ENCODE measurements around the gene TPBGL. TPM values are rescaled to one million over a fixed set of nuclear protein-coding genes. Genes with fewer than 3 reads are reported as not detected.

TPBGL gene
- total RNA-seq, 1 donor from 2014 or later: 7.0 TPM

DNA sequence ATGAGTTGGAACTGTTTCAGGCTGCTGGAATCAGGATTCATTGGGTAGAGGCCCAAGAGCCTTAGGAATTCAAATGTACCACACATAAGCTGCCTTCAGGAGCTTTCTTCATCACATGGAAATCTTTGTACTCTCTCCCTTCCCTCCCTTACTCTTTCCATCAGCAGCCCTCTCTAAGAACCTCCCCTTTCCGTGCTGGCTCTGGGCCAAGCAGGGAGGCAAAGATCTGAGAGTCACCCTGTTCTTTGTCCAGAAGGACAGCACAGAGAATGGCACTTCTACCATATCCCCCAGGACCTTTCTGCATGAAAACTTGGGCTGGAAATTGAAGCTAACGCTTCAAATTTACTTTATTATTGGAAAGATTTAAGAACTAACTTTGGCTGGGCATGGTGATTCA lies 20.7 kb upstream of the TPBGL start:
- TF ChIP-seq, protein P1, sequence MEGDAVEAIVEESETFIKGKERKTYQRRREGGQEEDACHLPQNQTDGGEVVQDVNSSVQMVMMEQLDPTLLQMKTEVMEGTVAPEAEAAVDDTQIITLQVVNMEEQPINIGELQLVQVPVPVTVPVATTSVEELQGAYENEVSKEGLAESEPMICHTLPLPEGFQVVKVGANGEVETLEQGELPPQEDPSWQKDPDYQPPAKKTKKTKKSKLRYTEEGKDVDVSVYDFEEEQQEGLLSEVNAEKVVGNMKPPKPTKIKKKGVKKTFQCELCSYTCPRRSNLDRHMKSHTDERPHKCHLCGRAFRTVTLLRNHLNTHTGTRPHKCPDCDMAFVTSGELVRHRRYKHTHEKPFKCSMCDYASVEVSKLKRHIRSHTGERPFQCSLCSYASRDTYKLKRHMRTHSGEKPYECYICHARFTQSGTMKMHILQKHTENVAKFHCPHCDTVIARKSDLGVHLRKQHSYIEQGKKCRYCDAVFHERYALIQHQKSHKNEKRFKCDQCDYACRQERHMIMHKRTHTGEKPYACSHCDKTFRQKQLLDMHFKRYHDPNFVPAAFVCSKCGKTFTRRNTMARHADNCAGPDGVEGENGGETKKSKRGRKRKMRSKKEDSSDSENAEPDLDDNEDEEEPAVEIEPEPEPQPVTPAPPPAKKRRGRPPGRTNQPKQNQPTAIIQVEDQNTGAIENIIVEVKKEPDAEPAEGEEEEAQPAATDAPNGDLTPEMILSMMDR (IDR thresholded peaks at IDR 0.05; ENCODE audit: unreplicated experiment): no peak
- no peaks in the 10 kb centered on the region for H3K4me1 Mint-ChIP-seq (ENCODE audit: unreplicated experiment)

DNA sequence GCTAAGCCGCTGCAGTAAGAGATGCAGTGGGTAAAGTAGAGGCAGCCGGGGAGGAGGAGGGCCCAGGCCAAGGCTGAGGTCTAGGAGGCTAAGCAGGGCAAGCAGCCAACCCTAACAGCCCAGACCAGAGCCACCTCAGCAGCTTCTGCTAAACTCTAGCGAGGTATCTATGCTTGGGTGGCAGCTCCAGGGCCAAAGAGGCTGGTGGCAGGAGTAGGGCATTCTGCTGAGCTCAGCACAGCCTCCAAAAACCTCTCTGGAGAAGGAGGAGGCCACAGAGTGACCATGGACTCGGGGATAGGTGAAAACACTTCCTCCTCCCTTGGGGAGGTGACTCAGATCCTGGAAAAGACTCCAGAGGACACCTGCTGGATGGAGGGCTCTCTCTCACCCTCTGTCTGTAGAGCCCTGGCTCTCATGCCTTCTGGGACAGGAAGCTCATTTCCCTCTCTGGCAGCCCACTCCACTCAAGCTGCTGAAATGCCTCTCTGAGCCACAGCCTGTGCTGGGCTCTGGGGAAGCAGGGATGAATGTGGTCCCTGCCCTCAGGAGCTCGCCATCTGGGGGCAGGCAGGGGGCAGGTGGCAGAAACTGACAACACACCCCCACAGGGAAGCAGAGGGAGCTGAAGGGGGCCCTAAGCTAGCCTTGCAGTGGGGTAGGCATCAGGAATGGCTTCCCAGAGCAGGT lies 16.5 kb upstream of the TPBGL start:
- Mint-ChIP-seq H3K4me1 (ENCODE audit: unreplicated experiment) (no peaks in the 10 kb centered on the region), H3K27me3 (ENCODE audit: unreplicated experiment) (peaks cover under 1% of the 10 kb centered on the region), H3K4me3 (ENCODE audit: unreplicated experiment) (no peak overlapping the region), H3K27ac (ENCODE audit: unreplicated experiment) (no peak overlapping the region), H3K9me3 (ENCODE audit: unreplicated experiment) (no peaks in the 10 kb centered on the region), H3K36me3 (ENCODE audit: low read depth, unreplicated experiment) (no peaks in the 10 kb centered on the region)
- no peak for DNase-seq (ENCODE audit: low spot score)
- TF ChIP-seq, protein P1 (IDR thresholded peaks at IDR 0.05; ENCODE audit: unreplicated experiment): no peak

More for the DNA sequence above, 20.7 kb upstream of the TPBGL start:
- H3K36me3 Mint-ChIP-seq (ENCODE audit: low read depth, unreplicated experiment): no peaks in the 10 kb centered on the region
- H3K9me3 Mint-ChIP-seq (ENCODE audit: unreplicated experiment): no peaks in the 10 kb centered on the region
- H3K4me3 Mint-ChIP-seq (ENCODE audit: unreplicated experiment): no peak overlapping the region
- no peak overlapping the region for H3K27ac Mint-ChIP-seq (ENCODE audit: unreplicated experiment)
- H3K27me3 Mint-ChIP-seq (ENCODE audit: unreplicated experiment): peaks cover 4% of the 10 kb centered on the region
- DNase-seq (ENCODE audit: low spot score): no peak

DNA sequence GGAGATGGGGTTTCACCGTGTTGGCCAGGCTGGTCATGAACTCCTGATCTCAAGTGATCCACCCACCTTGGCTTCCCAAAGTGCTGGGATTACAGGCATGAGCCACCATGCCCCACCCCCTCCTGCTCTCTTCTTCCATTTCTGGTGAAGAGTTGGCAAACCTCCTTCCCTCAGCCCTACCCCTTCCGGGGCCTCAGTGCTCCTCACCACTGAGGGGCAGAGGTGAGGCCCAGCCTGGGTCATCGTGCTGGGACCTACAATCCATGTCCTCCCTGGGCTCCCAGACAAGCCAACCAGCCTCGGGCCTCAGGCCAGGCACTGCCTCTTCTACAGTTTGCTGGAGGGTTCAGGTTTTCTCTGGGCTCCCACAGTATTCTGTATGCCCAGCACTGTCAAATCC lies 14.8 kb upstream of the TPBGL start:
- Mint-ChIP-seq H3K4me3 (ENCODE audit: unreplicated experiment) (no peak overlapping the region), H3K36me3 (ENCODE audit: low read depth, unreplicated experiment) (no peaks in the 10 kb centered on the region), H3K27me3 (ENCODE audit: unreplicated experiment) (no peaks in the 10 kb centered on the region)

DNA sequence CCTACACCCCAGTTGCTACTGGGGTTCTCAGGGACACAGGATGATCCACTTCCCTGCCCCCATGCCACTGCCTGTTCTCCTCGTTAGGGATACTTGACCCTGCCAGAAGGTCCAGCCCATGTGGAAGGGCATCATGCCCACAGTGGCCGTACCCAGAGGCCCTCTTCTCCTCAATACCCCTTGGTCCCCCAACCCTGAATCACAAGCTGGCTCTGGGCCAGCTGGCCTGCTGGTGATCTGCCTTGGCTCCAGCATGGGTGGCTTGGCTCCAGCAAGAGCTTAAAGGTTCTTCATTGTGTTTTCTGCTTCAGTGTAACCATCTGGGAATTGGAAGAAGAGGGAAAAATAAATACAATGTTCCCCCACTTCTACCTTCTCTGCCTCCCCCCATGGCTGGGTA lies 11.1 kb upstream of the TPBGL start:
- peaks cover 7% of the 10 kb centered on the region for H3K27me3 Mint-ChIP-seq (ENCODE audit: unreplicated experiment)
- TF ChIP-seq, protein P1 (IDR thresholded peaks at IDR 0.05; ENCODE audit: unreplicated experiment): no peak
- H3K4me3 Mint-ChIP-seq (ENCODE audit: unreplicated experiment): no peak overlapping the region
- peaks cover 5% of the 10 kb centered on the region for H3K4me1 Mint-ChIP-seq (ENCODE audit: unreplicated experiment)
- no peaks in the 10 kb centered on the region for H3K9me3 Mint-ChIP-seq (ENCODE audit: unreplicated experiment)
- H3K27ac Mint-ChIP-seq (ENCODE audit: unreplicated experiment): no peak overlapping the region
- DNase-seq (ENCODE audit: low spot score): no peak
- H3K36me3 Mint-ChIP-seq (ENCODE audit: low read depth, unreplicated experiment): no peaks in the 10 kb centered on the region

More for the DNA sequence above, 14.8 kb upstream of the TPBGL start:
- DNase-seq (ENCODE audit: low spot score): no peak
- TF ChIP-seq, protein P1 (IDR thresholded peaks at IDR 0.05; ENCODE audit: unreplicated experiment): no peak
- Mint-ChIP-seq H3K27ac (ENCODE audit: unreplicated experiment) (no peak overlapping the region), H3K4me1 (ENCODE audit: unreplicated experiment) (no peaks in the 10 kb centered on the region), H3K9me3 (ENCODE audit: unreplicated experiment) (no peaks in the 10 kb centered on the region)

DNA sequence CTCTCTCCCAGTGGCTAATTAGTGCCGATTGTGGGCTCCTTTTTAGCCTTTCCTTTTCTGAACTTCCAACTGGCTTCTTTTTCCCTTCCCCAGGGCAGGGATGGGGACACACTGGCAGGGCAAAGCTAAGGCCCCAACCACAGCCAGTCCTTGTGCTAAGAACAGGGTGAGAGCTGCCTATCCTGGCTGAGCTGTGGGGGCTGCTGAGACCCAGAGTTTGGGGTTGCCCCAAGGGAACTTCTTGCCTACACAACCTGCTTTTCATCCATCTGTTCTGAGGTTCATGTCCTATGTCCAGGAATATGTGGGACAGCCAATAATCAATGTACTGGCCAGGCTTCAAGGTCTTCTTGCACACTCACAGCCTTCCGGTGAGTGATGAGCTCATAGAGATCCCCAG lies 10.0 kb upstream of the TPBGL start:
- Mint-ChIP-seq H3K27ac (ENCODE audit: unreplicated experiment) (no peak overlapping the region), H3K4me3 (ENCODE audit: unreplicated experiment) (no peak overlapping the region), H3K27me3 (ENCODE audit: unreplicated experiment) (peaks cover 7% of the 10 kb centered on the region), H3K9me3 (ENCODE audit: unreplicated experiment) (no peaks in the 10 kb centered on the region), H3K36me3 (ENCODE audit: low read depth, unreplicated experiment) (no peaks in the 10 kb centered on the region), H3K4me1 (ENCODE audit: unreplicated experiment) (peaks cover 5% of the 10 kb centered on the region)
- TF ChIP-seq, protein P1 (IDR thresholded peaks at IDR 0.05; ENCODE audit: unreplicated experiment): no peak
- DNase-seq (ENCODE audit: low spot score): no peak
